Measurements from ENCODE around the gene SYNGR1.

Gene SYNGR1, protein sequence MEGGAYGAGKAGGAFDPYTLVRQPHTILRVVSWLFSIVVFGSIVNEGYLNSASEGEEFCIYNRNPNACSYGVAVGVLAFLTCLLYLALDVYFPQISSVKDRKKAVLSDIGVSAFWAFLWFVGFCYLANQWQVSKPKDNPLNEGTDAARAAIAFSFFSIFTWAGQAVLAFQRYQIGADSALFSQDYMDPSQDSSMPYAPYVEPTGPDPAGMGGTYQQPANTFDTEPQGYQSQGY

DNA sequence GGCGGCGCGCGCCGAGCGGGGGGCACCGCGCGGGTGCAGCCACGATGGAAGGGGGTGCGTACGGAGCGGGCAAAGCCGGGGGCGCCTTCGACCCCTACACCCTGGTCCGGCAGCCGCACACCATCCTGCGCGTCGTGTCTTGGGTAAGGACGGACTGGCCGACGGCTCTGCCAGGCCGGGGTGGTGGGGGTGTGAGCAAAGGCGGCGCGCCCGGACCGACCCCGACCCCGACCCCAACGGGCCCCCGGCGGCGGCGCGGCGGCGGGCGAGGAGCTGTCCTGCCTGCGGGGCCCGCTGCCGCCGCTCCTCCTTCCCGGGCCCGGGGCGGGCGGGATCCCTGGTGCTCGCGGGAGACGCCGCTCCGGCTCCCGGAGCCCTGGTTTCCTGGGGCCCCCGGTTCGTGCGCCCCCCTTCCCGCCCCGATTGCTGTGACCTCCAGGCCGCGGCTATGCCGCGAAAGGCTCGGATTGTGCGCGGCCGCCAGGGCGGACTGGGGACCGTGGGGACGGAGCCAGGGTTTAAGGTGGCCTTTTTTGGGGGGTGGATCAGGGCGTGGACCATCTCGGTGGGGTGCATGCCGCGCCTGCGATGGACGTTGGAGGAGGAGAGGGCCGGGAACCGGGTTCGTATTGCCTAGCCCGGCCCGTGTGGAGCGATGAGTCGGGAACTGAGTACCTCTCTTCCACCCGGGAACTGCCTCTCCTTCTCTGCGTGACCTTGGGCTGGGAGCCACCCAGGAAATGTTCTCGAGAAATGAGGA, at the start of gene SYNGR1:
TSS of gene SYNGR1 (plus strand) at position 25 of the 760 bp plus-strand sequence. CDS start at position 45, 20 bp downstream.
- DNase-seq (ENCODE audit: low read depth in 2 of 2) = no peak

DNA sequence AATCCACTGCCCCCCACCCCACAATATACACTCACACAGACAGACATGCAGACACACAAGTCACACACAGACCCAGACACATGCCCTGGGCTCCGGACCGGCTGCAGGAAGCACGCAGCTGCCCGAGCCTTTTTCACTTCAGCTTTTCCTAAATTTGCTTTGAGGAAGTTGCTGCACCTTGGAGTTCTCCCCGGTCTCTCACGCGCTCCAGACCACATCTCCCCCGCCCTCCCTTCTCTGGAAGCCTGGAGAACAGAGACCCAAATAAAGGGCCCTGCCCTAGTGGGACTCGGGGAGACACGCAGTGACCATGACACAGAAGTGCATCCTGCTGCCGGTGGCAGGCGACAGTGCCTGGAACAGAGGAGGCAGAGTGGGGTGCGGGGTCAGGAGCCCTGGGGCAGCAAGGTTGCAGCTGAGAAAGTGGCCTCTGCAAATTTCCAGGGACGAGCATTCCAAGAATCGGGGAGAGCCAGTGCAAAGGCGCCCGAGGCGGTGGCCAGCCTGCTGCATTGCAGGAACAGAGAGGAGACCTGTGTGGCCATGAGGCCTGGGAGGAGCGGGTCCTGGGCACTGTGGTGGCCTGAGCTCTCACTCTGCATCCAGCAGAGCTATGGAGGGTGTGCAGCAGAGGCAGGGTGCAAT, 49.5 kb upstream of the SYNGR1 start:
- DNase-seq (ENCODE audit: low read depth in 2 of 2) = no peak

DNA sequence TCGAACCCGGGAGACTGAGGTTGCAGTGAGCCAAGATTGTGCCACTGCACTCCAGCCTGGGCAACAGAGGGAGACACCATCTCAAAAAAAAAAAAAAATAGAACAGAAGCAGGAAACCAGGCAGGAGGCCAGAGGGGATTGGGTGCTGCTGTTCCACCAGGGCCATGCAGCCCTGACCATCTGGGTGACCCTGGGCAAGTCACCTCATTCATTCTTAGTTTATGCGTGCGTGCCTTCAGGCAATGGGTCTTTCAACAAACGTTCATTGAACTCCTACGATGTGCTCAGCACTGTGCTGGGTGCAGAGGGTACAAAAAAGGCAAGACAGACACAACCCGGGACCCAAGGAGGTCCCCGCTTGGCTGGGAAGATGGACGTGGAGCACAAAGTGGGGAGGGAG, 48.7 kb upstream of the SYNGR1 start:
- DNase-seq (ENCODE audit: low read depth in 2 of 2) = no peak

DNA sequence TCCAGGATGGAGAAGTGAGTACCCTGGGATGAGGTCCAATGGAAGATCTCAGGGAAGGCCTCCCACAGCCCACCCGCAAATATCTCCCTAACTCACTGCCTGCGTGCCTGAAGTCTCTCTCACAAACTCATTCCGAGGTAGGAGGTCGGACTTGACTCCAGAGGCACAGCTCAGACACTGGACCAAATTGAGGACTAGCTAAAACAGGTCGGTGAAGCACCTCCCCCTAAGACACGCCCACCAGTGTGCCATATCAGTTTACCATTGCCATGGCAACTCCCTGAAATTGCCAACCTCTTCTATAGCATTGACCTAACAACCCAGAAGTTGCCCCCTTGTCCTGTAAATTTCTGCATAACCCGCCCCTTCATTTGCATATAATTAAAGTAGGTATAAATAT, 47.9 kb upstream of the SYNGR1 start:
- no peak for DNase-seq (ENCODE audit: low read depth in 2 of 2)

DNA sequence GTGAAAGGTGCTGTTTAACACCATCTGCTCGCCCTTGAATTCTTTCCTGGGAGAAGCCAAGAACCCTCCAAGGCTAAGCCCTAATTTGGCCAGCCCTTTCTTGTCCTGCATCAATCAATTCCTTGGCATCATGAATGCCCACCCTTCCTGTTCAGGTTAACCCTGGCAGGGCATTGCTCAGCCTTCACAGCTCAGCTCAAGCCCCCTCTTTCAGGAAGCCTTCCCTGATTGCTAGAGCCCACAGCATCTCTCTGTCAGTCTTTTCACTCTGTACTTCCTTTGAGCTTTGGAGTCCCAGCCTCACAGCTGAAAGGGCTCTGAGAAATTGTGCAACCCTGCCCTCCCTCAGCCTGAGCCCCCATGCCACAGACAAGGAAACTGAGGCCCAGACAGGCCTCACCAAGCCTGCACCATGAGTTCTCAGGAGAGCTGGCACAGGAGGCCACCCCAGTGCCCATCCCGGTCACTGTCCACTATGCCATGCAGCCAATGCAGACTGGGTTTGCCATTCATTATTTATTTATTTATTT, 47.3 kb upstream of the SYNGR1 start:
- no peak for DNase-seq (ENCODE audit: low read depth in 2 of 2)

DNA sequence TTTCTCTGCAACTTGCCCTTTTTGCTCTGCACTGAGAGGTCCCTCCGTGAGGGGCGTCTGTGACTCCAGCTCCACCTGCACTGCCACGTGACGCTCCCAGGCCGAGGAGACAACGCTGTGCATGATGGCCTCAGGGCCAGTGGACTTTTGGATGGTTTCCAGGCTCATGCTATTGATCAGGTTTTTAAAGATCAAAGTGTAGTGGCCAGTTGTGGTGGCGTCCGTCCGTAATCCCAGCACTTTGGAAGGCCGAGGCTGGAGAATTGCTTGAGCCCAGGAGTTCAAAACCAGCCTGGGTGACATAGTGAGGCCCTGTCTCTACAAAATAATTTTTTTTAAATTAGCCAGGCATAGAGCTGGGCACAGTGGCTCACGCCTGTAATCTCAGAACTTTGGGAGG, 46.4 kb upstream of the SYNGR1 start:
- DNase-seq (ENCODE audit: low read depth in 2 of 2) = no peak

DNA sequence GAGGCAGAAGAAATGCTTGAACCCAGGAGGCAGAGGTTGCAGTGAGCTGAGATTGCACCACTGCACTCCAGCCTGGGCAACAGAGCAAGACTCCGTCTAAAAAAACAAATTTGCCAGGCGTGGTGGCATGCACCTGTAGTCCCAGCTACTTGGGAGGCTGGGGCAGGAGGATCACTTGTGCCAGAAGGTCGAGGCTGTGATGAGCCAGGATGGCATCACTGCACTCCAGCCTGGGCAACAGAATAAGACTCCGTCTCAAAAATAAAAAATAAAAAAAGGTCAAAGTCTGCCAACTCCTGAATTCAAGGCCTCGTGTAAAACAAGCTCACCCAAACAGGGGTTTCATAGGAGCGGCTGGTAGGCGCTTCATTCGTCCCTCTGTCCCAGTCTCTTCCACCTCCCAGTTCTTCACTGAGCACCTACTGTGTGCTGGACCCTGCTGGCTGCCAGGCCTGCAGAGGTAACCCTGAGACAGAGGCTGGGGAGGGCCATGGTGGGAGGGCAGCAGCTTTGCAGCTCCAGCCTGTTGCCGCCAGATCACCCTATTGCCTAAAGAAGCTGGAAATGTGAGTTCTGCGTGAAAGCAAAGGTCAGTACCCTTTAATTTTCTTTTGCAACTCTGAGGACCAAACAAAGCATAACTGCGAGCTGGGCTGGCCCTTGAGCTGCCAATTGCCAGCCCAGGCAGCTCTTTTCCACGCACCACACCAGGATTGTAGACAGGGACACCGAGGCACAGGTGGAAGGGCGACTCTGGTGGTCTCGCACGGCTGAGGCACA, 45.7 kb upstream of the SYNGR1 start:
- no peak for DNase-seq (ENCODE audit: low read depth in 2 of 2)

DNA sequence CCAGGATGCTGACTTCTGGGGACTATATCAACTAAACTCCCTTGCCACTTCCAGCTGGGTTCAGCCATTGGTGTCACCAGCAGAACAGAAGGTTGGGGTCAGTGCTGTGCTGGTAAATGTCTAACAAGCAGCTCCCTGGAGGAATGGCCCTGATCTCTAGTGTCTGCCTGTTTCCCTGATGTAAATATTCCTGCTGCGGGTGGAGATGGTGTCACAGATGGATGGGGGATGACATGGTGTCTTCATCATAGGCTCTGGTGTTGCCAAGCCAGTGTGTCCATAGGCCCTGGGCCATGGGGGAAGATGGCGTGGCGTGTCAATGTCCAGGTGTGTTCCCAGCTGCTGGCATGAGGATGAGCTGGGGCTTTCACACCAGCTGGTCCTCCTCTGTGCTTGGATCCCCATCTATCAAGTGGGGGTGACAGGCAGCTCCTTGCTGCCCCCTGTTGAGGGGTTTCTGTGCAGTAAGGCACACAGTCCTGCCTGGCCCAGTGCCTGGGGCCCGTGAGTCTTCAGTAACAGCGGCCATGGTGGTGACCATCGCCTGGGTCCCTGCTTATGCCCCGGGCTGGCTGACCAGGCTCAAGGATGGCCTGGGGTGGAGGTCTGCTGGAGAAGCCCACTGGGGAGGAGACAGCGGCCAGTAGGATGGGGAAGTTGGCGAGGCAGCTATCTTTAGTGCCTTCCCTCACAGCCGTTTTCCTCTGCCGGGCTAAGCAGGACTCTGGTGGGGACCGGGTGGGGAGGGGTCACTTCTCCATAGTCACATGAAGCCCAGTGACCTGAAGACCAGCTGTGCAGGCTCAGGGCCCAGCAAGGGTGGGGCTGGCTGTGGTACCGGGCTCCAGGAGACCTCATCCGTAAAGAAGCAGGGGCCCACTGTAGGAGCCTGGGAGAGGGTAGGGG, 43.1 kb upstream of the SYNGR1 start:
- no peak for DNase-seq (ENCODE audit: low read depth in 2 of 2)

DNA sequence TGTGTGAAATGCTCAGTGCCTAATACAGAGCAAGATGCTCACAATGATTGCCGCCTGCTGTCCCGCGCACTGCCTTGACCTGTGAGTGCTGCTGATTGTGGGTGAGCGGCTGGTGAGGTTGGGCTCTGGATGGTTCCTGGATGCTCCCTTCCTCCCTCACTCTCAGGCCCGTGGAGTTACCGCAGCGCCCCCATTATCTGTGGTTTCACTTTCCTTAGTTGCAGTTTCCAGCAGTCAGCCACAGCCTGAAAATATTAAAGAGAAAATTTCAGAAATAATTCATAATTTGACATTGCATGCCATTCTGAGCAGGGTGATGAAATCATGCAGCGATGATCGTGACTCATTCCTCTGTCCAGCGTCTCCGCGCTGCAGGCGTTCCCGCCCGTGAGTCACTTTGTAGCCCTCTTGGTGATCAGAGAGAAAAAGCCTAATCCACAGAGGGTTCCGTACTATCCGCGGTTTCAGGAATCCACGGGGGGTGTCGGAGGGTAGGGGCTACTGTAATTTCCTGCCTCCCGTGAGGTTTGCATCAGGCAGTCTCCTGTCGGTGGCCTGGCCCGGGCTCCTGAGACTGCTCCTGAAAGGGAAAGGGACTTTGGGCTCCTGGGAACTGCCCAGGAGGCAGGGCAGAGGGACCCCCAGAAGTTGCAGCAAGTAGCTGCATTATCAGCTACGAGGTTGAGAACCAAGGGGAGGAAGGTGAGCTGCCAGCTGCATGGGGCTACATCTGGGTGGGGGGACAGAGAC, 41.0 kb upstream of the SYNGR1 start:
- DNase-seq (ENCODE audit: low read depth in 2 of 2) = no peak

DNA sequence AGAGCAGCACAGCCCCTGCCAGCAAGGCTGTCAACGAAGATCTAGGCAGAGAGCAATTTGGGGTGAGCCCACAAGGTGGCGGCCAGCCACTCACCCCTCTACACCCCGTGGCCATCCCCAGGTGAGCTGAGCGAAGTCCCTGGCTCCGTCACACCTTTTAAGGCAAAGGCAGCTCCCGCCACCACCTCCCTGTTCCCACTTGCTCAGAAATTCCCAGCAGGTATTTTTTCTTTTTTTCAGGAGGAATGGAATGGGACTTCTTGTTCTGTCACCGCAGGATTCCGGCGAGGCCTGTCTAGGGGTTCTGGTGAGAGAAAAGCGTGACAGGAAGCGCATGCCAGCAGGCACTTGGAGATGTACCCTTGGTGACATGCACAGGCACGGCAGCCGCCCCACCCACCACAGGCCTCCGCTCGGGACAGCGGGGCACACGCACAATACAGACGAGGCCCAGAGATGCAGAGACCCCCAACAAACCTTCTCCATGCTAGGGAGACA, 40.4 kb upstream of the SYNGR1 start:
- no peak for DNase-seq (ENCODE audit: low read depth in 2 of 2)

DNA sequence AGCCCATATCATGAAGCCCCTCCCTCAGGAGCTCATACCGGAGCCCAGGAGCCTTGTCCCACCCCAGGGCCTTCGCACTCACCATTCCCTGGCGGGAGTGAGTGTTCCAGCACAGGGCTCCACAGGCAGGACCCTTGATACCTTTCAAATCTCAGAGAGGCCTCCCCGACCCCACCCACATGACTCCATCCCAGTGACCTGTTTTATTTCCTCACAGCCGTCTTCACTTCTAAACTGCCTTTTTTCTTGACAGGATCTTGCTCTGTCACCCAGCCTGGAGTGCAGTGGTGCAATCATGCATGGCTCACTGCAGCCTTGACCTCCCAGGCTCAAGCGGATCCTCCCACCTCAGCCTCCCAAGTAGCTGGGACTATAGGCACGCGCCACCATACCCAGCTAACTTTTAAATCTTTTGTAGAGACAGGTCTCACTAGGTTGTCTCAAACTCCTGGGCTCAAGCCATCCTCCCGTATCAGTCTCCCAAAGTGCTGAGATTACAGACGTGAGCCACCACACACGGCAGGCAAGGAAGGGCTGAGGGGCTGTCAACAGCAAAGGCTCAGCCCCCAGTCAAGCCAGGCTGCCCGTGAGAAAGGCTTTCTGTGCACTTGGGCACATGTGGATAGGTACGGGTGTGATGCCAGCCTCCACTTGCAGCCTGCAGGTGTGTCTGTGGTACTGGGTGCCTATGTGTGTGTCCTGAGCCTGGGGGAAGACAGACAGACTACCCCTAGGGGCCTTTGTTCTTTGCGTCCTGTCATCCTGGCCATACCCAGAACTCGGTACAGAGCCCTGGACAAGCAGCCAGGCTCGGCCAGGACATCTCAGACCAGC, 39.7 kb upstream of the SYNGR1 start:
- no peak for DNase-seq (ENCODE audit: low read depth in 2 of 2)

DNA sequence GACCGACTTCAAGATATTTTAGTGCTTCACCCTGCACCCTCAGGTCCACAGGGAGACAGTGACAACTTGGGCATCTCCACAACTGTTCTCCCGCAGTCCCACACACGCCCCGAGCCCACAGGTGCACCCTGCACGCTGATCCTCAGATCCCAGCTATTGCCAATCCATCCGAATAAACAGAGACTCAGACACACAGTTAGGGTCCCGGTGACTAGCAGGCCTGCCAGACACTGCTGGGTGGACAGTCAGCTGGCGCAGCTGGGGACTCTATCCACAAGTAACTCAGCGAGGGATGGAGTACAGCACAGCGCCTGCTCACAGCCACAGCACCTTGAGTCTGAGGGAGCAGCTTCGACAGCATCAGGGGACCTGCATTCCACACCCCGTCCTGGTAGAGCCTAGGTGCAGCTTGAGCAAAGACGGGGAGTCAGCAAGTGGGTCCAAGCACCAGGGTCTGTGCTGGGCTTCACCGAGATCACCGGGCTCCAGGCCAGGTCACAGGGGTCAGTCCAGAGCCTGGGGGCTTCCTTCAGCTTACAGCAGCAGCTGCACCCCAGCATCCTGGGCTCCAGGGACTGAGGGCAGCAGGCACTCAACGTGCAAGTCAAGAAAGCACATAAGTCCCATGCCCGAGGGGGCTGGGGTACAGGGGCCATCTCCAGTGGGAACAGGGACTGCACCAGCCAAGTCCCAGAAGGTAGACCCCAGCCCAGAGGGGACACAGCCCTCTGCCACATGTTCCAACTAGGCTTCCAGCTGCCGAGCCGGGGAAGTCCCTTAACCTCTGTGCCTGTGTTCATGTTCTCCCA, 38.0 kb upstream of the SYNGR1 start:
- DNase-seq (ENCODE audit: low read depth in 2 of 2) = no peak

DNA sequence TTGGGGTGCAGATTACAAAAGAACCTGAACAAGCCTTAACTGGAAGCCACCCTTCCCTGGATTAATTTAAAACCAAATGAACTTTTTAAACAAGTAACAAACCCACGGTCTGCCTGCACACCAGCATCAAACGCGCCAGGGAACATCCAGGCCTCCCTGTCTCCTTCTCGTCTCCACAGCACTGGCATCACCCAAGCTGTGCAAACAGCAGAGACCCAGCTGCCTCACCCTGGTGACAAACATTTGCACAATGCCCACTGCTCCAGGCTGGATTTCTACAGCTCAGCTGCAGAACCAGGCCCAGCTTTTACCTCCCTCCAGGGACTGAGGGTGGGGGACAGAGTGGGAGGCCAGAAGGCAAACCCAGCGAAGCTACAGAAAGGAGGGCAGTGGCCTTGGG, 37.4 kb upstream of the SYNGR1 start:
- DNase-seq (ENCODE audit: low read depth in 2 of 2) = no peak

DNA sequence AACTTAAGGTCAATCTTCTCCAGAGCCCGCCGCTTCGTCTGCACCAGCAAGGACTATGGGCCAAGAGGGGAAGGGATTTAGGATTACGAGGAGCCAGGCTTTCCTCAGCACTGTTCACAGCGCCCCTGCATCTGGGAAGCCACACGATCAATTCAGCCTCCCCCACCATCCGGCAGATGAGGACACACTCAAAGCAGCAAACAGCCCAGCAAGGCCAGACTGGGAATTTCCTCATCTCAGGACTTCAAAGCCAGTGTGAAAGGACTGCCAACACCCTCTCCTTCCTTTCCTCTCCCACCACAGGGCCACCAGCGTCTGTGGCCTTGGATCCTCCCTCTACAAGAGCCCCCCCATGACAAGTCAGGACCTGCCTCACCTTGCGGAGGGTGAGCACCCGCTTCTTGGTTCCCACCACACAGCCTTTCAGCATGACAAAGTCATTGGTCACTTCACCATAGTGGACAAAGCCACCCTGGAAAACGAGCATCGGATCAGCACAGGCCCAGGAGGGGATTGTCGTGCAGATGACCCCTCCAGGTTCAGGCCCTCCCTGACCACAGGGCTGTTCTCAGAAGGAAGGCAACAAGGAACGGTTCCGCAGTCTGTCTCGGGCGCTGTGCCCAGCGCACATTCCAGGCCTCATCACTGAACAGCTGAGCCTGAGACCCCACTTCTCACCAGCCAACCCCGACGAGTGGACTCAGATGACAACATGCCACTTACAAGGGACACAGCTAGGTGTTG, 36.4 kb upstream of the SYNGR1 start:
- DNase-seq (ENCODE audit: low read depth in 2 of 2) = no peak

DNA sequence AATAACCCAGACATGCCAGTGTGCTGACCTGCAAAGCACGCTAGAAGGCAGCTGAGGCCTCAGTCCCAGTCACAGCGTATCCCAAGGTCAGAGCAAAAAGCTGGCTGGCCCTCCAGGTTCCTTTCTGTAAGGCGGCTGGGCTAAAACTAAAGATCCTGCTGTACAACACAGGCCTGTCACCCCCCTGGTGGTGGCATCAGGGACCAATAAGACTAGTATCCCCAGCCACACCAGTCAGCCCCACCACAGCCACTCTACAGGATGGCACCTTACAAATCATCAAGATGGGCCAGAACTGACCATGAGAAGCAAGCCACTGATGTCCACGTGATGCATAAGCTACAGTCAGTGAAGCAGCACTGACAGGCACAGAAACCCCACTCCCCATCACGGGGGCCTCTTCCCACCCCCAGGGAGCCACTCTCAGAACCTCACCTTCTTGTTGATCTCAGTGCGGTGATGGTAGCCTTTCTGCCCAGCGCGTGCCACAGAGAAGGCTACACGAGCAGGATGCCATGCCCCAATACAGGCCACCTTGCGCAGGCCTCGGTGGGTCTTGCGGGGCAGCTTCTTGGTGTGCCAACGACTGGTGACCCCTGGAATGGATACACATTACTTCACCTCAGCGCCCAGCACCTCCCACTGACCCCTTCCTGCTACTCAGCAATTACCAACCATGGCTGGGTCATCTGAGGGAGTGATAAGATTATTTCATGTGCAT, 35.4 kb upstream of the SYNGR1 start:
- DNase-seq (ENCODE audit: low read depth in 2 of 2) = no peak

DNA sequence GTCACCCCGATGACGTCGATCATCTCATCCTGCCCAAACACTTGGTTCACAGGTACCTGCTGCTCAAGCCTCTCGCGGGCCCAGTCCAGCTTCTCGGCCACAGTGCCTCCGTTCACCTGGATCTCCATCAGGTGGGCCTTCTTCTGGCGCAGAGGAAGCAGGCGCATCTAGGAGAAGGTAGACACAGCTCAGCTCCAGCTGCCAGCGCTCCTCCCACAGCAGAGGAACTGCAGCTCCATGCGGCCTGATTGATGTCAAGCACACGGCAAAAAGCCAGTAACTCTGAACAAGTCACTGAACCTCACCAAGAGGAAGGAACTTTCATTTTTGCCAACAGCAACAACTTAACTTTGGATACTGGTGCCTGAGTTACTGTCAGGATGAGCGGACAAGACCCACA, 34.4 kb upstream of the SYNGR1 start:
- DNase-seq (ENCODE audit: low read depth in 2 of 2) = no peak

All from stimulated activated CD4-positive, alpha-beta T cell treated with anti-CD3 and anti-CD28 coated beads, Interleukin-12 subunit alpha, Interleukin-12 subunit beta, amount 100 ng/mL, for 24 hours (primary cell).